Stimulated activated CD4-positive, alpha-beta T cell treated with anti-CD3 and anti-CD28 coated beads, TNF-alpha, amount 100 ng/mL, for 1 hour (primary cell): Measurements from ENCODE around the gene ARHGAP12.
"Not testable (repeated sequence)": the region's sequence is repeated elsewhere in the genome, so short reads cannot be mapped to it uniquely, and the experiment has no call there.

Experiments used
- DNase-seq, 3 donors: peaks; one replicate each; pipeline ENCODE4 v3.0.0-alpha.2; 2020; ENCODE audit warnings: low read depth in 3 of 3, low spot score in 1 of 3

ARHGAP12 gene

DNA sequence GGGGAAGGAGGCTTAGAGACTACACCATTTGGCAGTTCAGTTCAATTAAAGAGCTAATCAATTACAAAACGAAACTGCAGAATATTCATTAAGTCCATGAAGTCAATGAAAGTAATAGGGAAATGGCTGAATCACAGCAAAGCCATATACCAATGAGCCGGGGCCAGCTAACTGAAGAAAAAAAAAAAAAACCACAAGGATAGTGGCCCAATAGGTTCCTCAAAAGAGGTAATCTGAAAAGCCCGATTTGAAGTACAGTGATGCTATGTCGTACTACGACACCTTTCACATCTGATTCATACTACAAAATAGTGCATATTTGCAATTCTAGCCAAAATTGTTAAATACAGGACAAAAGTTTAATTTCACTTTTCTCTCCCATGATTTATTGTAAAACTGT, 2.5 kb downstream of the ARHGAP12 start:
- DNase-seq: no peak

- no peak for DNase-seq
Measured at GRCh38 chr10:31924833-31925232, 3.8 kb downstream of the ARHGAP12 start.

DNA sequence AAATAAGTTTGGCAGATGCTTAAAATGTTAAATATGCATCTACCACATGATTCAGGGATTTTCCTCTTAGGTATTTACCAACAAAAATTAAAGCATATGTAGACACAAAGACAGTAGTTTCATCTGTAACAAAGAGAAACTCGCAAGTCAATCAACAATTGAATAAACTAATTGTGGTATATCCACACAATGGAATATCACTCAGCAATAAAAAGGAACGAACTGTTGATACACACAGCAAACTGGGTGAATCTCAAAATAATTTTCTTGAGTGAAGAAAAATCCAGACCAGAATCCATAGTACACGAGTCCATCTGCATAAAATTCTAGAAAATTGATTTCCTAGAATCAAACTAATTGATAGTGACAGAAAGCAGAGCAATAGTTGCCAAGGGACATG, 5.2 kb downstream of the ARHGAP12 start:
- no peak for DNase-seq

- DNase-seq: no peak
Measured at GRCh38 chr10:31921031-31921430, 7.6 kb downstream of the ARHGAP12 start.

- no peak for DNase-seq
Measured at GRCh38 chr10:31920538-31920937, 8.1 kb downstream of the ARHGAP12 start.

GRCh38 chr10:31918671-31919409, 9.8 kb downstream of the ARHGAP12 start:
- no peak for DNase-seq

GRCh38 chr10:31914370-31914769, 14.3 kb downstream of the ARHGAP12 start:
- no peak for DNase-seq

DNA sequence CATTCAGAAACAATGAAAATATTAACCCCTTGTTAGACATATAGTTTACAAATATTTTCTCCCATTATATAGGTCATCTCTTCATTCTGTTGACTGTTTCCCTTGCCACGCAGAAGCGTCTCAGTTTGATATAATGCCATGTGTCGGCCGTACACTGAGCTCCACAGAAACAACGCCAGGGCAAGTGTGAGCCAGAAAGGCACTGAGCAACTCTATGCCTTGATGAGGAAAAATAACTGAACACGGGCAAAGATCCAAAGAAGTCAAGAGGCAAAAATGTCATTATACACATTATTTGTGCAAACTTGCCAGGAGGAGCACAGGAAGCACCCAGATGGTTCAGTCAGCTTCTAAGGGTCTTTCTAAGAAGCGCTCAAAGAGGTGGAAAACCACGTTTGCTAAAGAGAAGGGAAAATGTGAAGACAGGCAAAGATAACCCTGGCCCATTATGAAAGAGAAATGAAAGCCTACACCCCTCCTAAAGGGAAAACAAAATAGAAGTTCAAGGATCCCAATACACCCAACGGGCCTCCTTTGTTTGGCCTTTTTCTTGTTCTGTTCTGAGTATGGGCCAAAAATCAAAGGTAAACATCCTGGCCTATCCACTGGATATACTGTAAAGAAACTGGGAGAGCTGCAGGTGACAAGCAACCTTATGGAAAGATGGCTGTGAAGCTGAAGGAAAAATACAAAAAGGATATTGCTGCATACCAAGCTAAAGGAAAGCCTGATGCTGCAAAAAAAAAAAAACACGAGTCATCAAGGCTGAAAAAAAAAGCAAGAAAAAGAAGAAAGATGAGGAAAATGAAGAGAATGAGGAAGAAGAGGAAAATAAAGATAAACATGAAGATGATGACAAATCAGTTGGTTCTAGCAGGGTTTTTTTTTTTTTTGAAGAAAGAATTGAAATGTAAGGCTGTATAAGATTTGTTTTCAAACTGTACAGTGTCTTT, 15.5 kb downstream of the ARHGAP12 start:
- no peak for DNase-seq

DNA sequence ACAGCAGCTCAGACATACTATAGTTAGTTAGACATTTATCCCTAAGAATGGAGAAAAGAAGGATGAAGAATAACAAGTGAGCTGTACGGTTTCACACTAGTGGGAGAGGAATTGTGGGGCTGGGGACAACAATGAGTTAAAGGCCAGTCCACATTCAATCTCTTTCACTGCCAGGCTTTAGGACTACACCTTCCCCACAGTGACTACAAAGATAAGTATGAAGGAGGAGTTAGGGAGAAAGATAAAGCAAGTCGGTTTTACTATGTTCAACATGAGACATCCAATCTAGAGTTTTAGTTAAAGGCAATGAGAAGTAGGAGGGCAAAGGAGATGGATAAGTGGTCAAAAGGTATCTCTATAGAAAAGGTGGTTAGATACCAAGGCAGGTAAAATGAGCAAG, 16.3 kb downstream of the ARHGAP12 start:
- no peak for DNase-seq

GRCh38 chr10:31910016-31910415, 18.6 kb downstream of the ARHGAP12 start:
- DNase-seq: no peak

- no peak for DNase-seq
Measured at GRCh38 chr10:31908157-31908556, 20.5 kb downstream of the ARHGAP12 start.

DNA sequence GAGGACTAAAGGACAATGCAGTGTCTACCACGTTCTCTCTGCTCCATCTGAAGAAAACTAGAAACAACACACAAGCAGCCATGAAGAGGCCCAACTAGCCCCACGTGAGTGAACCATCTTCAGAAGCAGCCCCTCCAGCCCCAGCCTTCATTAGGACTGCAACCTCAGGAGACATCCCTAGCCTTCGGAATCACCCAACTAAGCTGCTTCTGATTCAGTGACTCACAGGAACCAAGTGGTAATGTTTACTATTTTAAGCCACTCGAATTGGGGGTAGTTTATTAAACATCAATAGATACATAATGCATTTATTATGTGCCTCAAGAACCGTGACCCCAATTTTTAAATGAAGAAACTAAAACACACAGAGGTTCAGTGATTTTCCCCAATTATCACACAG, 22.6 kb downstream of the ARHGAP12 start:
- no peak for DNase-seq

DNA sequence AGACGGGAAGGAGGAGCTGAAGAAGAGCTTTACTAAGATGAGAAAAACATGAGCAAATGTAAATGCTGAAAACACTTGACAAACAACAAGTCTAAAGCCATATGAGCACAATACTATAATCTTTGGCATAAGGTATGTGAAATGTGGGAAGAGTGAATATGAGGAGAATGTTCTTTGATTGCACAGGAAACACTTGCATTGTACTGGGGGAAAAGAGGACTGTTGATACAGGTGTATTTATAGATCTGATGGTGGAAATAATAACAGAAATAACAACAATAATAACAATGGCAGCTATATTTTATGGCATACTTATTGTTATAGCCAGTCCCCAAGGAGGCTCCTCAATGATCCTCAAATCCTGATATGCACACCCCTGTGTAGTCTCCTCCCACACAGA, 23.0 kb downstream of the ARHGAP12 start:
- DNase-seq: no peak

DNA sequence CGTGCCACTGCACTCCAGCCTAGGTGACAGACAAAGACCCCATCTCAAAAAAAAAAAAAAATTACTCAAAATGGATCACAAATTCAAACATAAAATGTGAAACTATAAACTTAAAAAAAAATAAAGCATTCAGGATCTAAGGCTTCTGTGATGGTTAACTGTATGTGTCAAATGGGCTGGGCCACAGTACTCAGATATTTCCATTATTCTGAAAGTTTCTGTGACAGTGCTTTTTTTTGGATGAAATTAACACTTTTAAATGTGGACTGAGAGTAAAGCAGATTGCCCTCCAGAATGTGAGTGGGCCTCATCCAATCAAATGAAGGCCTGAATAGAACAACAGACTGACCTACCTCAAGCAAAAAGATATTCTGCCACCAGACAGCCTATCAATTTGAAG, 26.0 kb downstream of the ARHGAP12 start:
- no peak for DNase-seq

DNA sequence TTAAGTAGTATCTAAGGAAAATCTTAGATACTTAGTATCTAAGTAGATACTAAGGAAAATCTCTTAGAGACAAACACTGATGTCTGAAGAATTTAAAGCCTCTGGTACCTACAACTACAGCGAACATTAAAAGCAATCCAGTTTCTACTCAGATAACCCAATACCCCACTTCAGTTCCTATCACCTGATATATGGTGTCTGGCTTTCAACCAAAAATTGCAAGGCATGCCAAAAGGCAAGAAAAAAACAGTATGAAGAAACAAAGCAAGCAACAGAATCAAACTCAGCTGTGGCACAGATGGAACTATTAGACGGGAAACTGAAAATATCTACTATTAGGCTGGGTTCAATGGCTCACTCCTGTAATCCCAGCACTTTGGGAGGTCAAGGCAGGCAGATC, 31.1 kb downstream of the ARHGAP12 start:
- DNase-seq: no peak

- DNase-seq: no peak
Measured at GRCh38 chr10:31896968-31897384, 31.7 kb downstream of the ARHGAP12 start.

- not testable (repeated sequence) for DNase-seq
Measured at GRCh38 chr10:31895722-31896121, 32.9 kb downstream of the ARHGAP12 start.

DNA sequence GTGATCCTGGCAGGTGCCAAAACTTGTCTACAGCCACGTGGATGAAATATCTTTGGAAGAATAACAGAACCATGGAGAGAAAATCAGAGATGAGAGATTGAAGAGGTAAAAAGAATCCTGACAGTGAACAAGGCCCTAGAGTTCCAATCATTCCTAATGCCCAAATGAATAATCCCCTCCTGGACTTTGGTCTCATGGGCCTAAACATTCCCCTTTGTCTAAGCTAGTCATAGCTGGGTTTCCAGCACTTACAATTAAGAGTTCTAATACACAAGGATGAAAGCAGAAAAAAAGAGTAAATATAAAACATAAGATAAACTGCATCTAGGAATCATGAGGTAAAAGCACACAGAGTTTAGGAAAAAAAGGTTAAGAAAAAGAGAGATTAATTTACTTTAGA, 40.2 kb downstream of the ARHGAP12 start:
- DNase-seq: no peak

- no peak for DNase-seq
Measured at GRCh38 chr10:31887850-31888249, 40.8 kb downstream of the ARHGAP12 start.

DNA sequence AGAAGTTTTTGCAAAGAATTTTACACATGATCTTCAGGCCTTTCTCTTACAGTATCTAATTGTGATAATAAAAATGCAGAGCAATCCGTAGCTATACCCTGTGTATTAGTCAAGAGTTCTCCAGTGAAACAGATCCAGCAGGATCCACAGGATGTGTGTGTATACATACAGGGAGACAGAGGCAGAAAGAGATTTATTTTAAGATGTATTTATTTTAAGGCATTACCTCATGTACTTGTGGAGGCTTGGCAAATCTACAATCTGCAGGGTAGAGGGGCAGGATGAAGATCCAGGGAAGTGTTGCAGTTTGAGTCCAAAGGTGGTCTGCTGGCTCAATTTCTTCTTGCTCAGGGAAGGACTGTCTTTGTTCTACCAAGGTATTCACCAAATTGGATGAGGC, 41.7 kb downstream of the ARHGAP12 start:
- no peak for DNase-seq

DNA sequence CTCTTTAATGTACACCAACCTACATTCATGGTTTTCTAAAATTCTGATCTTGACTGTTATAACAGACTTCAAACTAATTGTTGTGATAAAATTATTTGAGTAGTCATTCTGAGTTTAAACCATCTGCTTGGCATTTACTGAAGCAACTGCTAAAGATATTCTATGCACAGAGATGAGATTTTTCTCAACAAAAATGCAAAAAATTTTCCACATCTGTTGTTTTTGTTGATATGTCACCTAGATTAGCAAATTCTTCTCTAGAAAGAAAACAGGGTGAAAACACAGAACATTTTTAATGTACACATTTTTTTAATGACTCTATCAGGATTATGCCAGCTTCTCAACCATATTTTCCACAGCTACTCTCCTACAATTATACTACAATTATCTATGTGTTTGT, 42.7 kb downstream of the ARHGAP12 start:
- DNase-seq: no peak

GRCh38 chr10:31884386-31884785, 44.2 kb downstream of the ARHGAP12 start:
- DNase-seq: no peak
